T-helper 1 cell treated with Interleukin-12 subunit alpha and Interleukin-12 subunit beta and Interleukin-4 antibody, amounts not matched to agents 30 μg/mL and 1 μg/mL, for 36 hours (primary cell): ENCODE results near the gene RICTOR.

Experiments used
- H3K27ac Mint-ChIP-seq: one replicate; pipeline ENCODE4 v1.8.0; 2021; ENCODE audit warnings: mild to moderate bottlenecking, mixed read lengths
- H3K27me3 Mint-ChIP-seq: one replicate; pipeline ENCODE4 v1.8.0; 2021; ENCODE audit warnings: low read depth, mixed read lengths
- H3K36me3 Mint-ChIP-seq: one replicate; pipeline ENCODE4 v1.8.0; 2021; ENCODE audit warnings: low read depth, mixed read lengths
- H3K4me1 Mint-ChIP-seq: one replicate; pipeline ENCODE4 v1.8.0; 2021; ENCODE audit warnings: low read depth, mixed read lengths
- H3K4me3 Mint-ChIP-seq: one replicate; pipeline ENCODE4 v1.8.0; 2021; ENCODE audit warnings: mild to moderate bottlenecking, moderate library complexity, mixed read lengths
- H3K9me3 Mint-ChIP-seq: one replicate; pipeline ENCODE4 v1.8.0; 2021; ENCODE audit warnings: mixed read lengths

RICTOR gene

DNA sequence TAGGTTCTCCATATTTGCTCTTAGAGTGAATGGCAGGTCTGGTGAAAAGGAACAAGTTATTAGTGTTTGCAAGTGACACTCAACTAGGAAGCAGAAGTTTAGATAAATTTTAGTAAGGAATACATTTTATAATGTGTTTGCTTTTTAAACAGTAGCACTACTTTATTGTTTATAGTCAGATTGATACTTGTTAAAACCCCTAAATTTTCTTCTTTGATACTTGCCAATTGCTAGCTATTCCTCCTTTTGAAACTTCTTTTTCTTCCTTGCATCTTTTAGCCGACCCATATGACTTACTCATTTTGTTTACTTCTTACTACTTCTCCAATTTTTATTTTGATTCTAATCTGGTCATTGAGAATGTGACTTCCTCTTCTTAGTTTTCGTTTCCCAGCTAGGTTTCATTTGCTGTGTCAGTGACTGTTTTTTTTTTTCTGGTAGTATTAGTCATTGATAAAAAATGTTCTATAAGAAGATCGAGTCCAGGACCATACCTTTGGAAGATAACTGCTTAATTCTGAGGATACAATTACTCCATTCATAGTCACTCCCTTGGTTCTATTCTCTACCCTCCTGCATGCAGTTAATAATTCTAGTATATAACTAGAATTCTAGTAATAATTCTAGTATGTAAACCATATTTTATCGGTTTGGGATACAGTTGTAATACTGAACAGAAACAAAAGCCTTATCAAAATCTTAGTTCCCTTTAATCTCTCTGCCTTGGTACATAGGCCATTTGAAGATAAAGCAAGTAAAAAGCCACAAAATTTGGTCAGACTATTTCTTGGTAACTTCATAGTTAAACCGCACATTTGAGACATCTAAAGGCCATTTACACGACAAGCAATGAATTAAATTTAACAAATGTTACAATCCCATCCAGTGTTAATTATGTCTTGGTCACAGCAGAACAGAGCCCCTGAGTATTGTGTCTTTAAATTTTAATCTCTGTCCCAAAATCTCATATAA is 2.8 kb upstream of the RICTOR start:
- no peaks in the 10 kb centered on the region for H3K9me3 Mint-ChIP-seq
- H3K27me3 Mint-ChIP-seq: peaks cover 18% of the 10 kb centered on the region
- H3K36me3 Mint-ChIP-seq: peaks cover 7% of the 10 kb centered on the region
- peak overlapping the region; percentile 7 for H3K27ac Mint-ChIP-seq
- H3K4me1 Mint-ChIP-seq: peaks cover 30% of the 10 kb centered on the region
- H3K4me3 Mint-ChIP-seq: peak overlapping the region; percentile 24

DNA sequence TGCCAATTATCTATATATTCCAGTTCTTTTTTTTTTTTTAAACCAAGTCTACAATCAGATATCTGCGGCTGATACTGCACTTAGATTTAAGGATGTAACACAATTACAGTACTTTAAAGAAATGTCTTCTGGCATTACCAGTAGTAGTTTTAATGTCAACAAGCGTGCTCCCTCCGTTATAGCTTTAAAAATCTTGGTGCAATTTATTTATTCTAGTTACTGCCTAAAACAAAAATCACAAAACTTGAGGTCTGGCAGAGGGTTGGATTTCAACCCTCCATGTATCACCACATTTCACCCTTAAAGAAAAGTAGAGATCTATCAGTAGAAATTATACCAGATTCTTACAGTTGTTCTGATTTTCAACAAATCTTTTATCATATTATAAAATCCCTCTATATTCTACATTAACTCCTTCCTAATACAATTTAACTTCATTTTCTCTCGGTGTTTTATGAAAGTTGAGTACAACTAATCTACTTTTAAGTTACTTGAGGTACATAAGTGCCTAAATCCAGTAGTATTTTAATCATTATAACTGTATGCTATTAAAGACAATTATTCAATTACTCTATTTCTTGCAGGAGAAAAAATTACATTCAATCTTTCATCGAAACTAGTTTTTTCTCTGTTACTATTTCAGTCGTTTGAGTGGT is 2.0 kb upstream of the RICTOR start:
- Mint-ChIP-seq H3K27me3 (peaks cover 18% of the 10 kb centered on the region), H3K9me3 (no peaks in the 10 kb centered on the region), H3K4me3 (peak overlapping the region; percentile 50), H3K4me1 (peaks cover 36% of the 10 kb centered on the region), H3K27ac (peak overlapping the region; percentile 14), H3K36me3 (peaks cover 8% of the 10 kb centered on the region)

DNA sequence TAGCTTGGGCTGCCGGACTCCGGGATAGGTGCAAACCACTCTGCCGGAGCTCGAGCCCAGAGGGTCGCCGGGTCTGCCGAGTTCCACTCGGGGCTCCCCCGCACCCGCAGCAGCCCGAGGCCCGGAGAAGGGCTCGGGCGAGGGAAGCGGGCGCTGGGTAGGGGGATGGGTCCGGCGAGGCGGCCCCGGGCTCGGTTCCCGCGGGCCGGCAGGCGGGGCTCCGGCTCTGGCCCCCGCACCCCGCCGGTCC is 507 bp downstream of the RICTOR start:
- peaks cover 19% of the 10 kb centered on the region for H3K36me3 Mint-ChIP-seq
- H3K27ac Mint-ChIP-seq: peak overlapping the region; percentile 96
- H3K27me3 Mint-ChIP-seq: peaks cover 8% of the 10 kb centered on the region
- H3K9me3 Mint-ChIP-seq: no peaks in the 10 kb centered on the region
- peak overlapping the region; percentile 95 for H3K4me3 Mint-ChIP-seq
- peaks cover 40% of the 10 kb centered on the region for H3K4me1 Mint-ChIP-seq

DNA sequence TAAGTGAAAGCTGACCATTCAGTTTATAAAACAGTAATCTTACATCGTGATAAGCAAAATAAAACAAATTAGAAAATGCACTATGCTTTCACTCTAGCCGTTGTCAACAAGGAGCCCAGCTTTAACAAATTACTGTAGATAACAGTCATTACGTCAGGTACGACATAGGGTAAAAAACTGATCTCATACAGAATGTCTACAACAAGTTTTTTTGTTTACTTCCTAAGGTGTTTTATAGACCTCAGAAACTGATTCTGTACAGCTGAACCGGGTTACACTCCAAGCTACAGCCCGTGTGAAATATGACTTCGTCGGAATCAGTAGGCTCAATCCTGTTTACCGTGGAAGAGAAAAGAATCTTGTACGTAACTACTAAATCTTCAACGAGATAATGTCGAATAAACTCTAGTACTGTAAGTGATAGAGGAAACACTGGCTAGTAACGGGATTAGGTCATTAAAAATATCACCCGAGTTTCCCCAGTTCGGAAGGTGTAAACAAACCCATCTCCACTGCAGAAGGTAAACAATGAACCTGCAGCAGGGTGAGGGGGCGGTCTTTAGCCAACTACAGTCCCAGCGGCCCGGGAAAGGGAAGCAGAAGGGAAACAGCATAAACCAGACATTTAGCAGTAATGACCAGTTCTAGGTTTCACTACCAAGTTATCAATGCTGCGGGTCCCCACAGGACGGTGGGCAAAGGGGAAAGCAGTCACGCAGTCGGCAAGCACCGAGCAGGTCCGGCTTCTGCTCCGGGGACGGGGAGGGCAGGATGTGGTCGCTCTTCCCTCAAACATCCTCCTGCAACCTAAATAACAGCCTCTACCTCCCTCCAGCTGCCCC is 1.1 kb downstream of the RICTOR start:
- Mint-ChIP-seq H3K9me3 (no peaks in the 10 kb centered on the region), H3K36me3 (peaks cover 24% of the 10 kb centered on the region), H3K4me3 (peak overlapping the region; percentile 95), H3K27me3 (peaks cover 3% of the 10 kb centered on the region), H3K4me1 (peaks cover 43% of the 10 kb centered on the region), H3K27ac (peak overlapping the region; percentile 96)

DNA sequence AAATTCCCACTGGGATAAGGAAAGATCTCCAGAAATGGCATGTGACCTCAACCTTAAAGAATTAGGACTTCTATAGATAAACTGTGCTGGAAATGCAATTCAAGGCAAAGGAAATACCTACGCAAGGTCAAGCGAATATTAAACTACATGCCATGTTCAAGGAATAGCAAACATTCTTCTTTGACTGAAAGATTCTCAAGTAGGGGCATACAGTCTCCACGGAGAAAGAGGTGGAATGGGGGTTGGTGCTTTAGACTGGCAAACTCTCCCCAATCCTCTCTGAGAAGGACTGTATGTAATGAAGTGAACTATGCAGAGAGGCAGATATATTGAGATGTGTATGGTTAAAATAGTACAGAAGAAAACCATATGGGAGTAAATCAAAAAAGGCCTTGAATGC is 6.1 kb downstream of the RICTOR start:
- no peak overlapping the region for H3K27ac Mint-ChIP-seq
- peaks cover 52% of the 10 kb centered on the region for H3K36me3 Mint-ChIP-seq
- H3K9me3 Mint-ChIP-seq: peaks cover 16% of the 10 kb centered on the region
- no peaks in the 10 kb centered on the region for H3K27me3 Mint-ChIP-seq
- H3K4me3 Mint-ChIP-seq: no peak overlapping the region
- H3K4me1 Mint-ChIP-seq: peaks cover 40% of the 10 kb centered on the region

DNA sequence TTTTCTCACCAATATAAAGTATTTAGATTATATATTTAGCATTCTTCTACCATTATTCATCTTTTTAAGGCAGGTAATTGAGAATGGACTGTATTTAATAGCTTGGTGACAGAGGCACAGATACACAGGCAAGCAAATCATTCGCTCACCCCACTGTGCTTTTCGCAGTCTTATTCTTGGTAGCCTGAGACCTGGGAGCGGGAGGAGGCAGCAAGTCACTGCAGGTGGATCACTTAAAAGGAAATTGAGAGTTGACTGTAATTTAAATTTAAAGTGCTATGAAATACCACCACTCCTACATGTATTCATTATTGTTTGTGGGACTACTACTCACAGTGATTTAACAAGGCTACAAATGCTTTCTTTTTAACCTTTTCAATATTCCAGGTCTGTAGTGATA is 9.7 kb downstream of the RICTOR start:
- Mint-ChIP-seq H3K27ac (no peak overlapping the region), H3K9me3 (peaks cover 16% of the 10 kb centered on the region), H3K4me3 (no peak overlapping the region), H3K36me3 (peaks cover 45% of the 10 kb centered on the region), H3K4me1 (peaks cover 31% of the 10 kb centered on the region), H3K27me3 (no peaks in the 10 kb centered on the region)

DNA sequence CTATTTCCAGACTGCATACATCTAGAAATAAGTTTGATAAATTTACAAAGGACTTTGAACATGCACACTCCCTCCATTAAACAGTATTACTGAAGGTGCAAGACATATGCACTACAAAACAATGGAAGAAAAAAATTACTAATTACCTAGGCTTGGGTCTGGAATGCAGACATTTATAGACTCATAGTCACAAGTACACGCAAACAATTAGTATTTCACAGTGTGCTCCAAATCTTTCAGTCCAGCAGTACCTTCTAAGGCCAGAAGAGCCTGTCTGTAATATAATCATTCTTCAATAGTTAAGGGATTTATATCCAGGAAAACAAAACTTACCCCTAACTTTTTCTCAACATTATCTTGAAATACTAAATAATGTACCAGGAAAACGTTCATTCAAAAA is 11.2 kb downstream of the RICTOR start:
- Mint-ChIP-seq H3K27me3 (no peaks in the 10 kb centered on the region), H3K9me3 (peaks cover 16% of the 10 kb centered on the region), H3K4me1 (peaks cover 37% of the 10 kb centered on the region), H3K36me3 (peaks cover 34% of the 10 kb centered on the region), H3K27ac (no peak overlapping the region), H3K4me3 (no peak overlapping the region)

DNA sequence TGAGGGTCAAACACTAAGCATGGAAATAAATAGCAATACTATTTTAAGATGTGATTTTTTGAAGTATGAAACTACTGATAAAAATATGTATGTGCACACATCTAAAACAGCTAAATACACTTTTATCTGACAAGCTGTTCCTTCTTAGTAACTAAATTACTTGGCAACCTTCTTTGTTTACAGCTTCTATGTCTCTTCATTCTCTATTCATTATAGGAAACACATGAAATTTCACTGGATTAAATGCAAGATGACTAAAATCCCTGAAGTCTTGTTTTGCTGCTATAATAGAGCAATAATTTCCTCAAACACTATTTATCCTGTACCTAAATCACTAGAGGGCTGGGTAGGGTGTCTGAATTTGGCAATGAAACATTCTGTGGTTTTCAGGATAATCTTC is 11.7 kb downstream of the RICTOR start:
- Mint-ChIP-seq H3K9me3 (peaks cover 13% of the 10 kb centered on the region), H3K4me1 (peaks cover 37% of the 10 kb centered on the region), H3K27me3 (no peaks in the 10 kb centered on the region), H3K4me3 (no peak overlapping the region), H3K36me3 (peaks cover 29% of the 10 kb centered on the region), H3K27ac (no peak overlapping the region)

DNA sequence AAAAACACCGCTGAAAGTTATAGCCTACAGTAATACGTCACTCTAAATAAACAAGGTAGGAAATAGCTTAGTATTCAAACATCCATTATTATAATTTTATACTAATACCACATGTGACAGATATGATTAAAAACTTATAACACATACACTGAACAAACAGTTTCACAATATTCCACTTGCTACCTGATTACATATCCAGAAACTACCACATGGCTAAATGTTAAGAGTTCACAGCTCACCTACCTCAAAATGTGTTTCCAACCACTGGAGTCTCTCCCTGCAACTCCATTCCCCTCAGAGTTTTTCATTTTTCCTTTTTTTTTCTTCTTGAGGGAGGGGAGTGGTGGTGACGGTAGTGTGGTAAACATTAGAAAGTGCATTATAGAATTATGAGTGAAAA is 12.1 kb downstream of the RICTOR start:
- Mint-ChIP-seq H3K4me3 (no peak overlapping the region), H3K4me1 (peaks cover 35% of the 10 kb centered on the region), H3K36me3 (peaks cover 25% of the 10 kb centered on the region), H3K27me3 (no peaks in the 10 kb centered on the region), H3K9me3 (peaks cover 9% of the 10 kb centered on the region), H3K27ac (no peak overlapping the region)

DNA sequence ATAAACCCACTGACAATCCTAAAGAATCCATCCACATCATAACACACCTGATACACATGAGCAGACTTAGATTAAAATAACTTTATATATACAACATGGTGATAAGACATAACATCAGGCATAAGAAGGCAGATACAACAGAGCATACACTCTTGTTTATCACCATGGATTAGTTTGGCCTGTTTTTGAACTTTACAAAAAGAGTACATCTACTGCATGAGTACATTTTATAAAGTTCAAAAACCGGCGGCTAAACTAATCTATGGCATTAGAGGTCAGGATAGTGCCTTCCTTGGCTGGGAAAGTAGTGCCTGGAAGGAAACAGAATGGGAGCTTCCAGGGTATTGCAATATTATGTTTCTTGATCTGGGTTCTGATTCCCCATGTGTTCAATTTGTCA is 15.1 kb downstream of the RICTOR start:
- H3K4me3 Mint-ChIP-seq: no peak overlapping the region
- peaks cover 35% of the 10 kb centered on the region for H3K4me1 Mint-ChIP-seq
- H3K27ac Mint-ChIP-seq: peak overlapping the region; percentile 23
- H3K9me3 Mint-ChIP-seq: no peaks in the 10 kb centered on the region
- no peaks in the 10 kb centered on the region for H3K27me3 Mint-ChIP-seq
- H3K36me3 Mint-ChIP-seq: peaks cover 13% of the 10 kb centered on the region

DNA sequence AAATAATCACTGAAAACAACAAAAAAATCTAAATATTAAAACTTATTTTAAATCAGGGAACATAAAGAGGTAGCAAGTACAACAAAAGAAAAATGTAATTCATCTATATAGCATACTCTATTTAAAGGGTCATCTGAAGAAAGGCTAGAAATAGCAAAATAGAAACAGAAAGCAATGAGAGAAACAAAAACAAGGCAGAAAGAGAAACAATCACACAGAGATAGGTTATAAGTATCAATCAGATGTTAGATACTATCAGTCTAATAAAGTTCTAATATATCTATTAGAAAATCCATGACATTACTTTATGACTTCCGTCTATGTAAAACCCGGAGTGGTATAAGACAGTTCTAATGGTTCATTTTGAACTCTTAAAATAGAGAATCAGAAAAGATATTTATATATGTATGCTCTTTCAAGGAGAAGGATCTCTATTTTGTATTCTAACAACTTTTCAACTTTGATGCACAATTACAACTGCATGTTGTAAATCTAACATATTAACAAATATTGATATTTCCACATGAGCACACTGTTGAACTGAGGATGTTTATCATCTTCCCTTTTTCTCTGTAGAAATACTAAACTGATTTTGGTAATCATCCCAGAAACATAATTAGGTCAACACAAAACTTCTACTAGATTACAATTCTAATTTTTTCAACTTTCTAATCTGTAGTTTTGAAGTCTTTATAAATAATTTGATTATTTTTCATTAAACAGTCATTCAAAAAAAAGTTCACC is 15.8 kb downstream of the RICTOR start:
- H3K27ac Mint-ChIP-seq: peak overlapping the region; percentile 23
- no peaks in the 10 kb centered on the region for H3K27me3 Mint-ChIP-seq
- peaks cover 11% of the 10 kb centered on the region for H3K36me3 Mint-ChIP-seq
- peak overlapping the region; percentile 76 for H3K4me3 Mint-ChIP-seq
- peaks cover 34% of the 10 kb centered on the region for H3K4me1 Mint-ChIP-seq
- H3K9me3 Mint-ChIP-seq: no peaks in the 10 kb centered on the region

DNA sequence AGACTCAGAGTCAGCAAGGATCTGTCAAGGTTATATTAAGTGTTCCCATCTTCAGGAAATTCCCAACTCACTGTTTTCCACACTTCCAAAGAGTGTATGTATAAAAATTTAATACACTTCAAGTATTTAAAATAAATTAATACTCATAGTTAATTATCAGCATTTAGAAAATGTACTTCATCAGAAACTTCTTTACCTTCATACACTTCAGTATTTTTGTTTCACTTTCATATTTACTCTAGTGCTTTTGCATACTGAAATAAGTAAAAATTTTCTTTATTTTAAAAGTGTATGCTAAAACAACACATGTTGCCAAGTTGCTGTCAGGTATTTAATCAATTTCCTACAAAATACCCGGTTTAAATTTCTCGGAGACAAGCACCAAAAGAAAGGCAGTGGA is 16.5 kb downstream of the RICTOR start:
- H3K36me3 Mint-ChIP-seq: peaks cover 8% of the 10 kb centered on the region
- H3K4me3 Mint-ChIP-seq: peak overlapping the region; percentile 76
- H3K9me3 Mint-ChIP-seq: no peaks in the 10 kb centered on the region
- peak overlapping the region; percentile 20 for H3K27ac Mint-ChIP-seq
- H3K4me1 Mint-ChIP-seq: peaks cover 31% of the 10 kb centered on the region
- no peaks in the 10 kb centered on the region for H3K27me3 Mint-ChIP-seq

DNA sequence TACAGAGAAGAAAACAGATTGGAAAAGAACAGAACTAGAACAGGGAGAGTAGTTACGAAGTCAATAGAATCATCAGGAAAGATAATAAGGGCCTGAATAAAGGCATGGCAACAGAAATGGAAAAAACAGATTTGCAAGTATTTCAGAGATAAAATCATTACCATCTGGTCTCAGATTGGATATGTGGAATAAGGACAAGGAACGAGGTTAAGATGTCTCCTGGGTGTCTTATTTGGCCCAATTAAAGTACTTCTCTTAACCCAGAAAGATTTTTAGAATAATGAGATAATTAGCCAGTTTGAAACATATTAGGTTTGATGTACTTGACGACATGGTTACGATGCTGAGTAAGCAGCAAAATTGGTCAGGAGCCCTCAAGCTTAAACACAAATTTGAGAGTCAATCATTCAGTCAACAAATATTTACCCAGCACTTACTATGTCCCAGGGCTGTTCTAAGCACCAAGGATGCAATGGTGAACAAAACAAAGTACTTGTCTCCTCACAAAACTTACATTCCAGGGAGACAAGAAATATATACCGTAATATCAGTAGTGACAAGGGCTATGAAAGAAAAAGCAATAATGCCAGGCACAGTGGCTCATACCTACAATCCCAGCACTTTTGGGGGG is 18.3 kb downstream of the RICTOR start:
- H3K4me1 Mint-ChIP-seq: peaks cover 30% of the 10 kb centered on the region
- H3K4me3 Mint-ChIP-seq: no peak overlapping the region
- no peaks in the 10 kb centered on the region for H3K27me3 Mint-ChIP-seq
- no peak overlapping the region for H3K27ac Mint-ChIP-seq
- H3K9me3 Mint-ChIP-seq: no peaks in the 10 kb centered on the region
- H3K36me3 Mint-ChIP-seq: peaks cover 9% of the 10 kb centered on the region
